GM11168 (cell line): ENCODE measurements around the gene MOXD1.
"Not testable (repeated sequence)": the region's sequence is repeated elsewhere in the genome, so short reads cannot be mapped to it uniquely, and the experiment has no call there.

Experiments used
- in situ Hi-C: fragments of 300-500 bp; cut with MboI; formaldehyde crosslinking; loops from one replicate; pipeline ENCODE4 v1.12.0; 2022; ENCODE audit warnings: low sequenced_read_pairs; ENCODE audit not compliant: unreplicated experiment

Gene MOXD1

DNA sequence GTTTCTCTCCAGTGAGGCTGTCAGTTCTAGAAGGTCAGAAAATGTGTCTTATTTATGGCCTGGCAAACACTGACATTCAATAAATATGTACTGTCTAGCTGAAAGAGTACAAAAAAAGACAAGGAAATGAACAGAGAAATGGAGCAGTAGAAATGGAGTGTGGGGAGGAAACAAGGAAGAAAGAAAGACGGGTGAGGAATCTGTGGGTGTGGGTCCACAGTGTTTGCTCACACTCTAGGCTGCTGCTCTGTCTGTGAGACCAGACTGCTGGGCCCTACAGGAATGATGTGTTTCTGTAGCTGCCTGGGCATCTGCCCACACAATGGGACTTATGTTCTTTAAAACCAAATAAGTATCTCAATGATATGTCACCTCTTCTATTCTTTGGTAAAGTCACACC lies 114.2 kb downstream of the MOXD1 start:
- in situ Hi-C loops: loop anchor here (25.0 kb wide), 1 partner anchor 500 kb away; the partner anchor contains the start of gene SLC18B1

DNA sequence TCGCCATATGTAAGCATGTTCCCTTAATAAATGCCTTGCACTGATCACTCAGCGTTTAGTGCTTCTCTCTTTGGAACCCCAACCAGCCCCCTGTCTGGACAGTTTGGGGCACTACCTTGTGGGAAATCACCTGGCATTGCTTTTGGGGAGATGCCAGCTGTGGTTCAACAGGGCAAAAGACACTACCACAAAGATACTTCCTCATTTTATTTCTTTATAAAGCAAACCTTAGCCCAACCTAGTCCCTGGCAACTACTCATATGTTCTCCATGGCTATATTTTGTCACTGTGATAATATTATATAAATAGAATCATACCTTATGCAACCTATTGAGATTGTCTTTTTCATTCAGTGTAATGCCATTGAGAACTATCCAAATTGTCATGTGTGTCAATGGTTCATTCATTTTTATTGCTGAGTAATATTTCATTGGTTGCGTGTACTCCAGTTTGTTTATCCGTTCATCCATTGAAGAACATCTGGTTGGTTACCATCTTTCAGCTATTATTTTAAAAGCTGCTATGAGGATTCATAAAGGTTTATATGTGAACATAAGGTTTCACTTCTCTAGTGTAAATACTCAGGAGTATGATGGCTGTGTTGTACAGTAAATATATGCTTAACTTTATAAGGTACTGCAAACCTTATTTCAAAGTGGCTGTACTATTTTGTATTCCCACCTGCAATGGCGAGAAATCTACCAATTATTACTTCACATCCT lies 114.8 kb downstream of the MOXD1 start:
- in situ Hi-C loops: loop anchor here (25.0 kb wide), 1 partner anchor 501 kb away; the partner anchor contains the start of gene SLC18B1

GRCh38 chr6:132285004-132285780 lies 116.1 kb downstream of the MOXD1 start:
- in situ Hi-C loops: loop anchor here (25.0 kb wide), 1 partner anchor 502 kb away; the partner anchor contains the start of gene SLC18B1

DNA sequence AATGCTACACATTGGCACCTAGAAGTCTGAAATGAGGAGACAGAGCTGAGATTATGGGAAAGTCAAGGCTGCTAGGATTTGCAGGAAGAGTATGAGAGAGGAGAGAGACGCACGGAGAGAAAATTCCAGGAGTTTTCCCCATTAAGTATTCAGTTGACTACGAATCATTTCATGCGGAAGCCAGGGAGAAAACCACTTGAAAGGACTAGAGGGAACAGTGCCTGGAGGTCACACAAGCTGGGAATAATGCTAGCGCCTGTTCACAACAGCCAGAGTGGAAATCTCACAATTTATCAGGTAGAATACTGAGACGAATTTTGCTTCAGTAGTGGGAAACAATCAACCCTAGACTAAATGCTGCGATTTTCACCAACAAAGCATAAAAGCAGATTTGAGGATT lies 118.6 kb downstream of the MOXD1 start:
- in situ Hi-C loops: loop anchor here (25.0 kb wide), 1 partner anchor 505 kb away; the partner anchor contains the start of gene SLC18B1

DNA sequence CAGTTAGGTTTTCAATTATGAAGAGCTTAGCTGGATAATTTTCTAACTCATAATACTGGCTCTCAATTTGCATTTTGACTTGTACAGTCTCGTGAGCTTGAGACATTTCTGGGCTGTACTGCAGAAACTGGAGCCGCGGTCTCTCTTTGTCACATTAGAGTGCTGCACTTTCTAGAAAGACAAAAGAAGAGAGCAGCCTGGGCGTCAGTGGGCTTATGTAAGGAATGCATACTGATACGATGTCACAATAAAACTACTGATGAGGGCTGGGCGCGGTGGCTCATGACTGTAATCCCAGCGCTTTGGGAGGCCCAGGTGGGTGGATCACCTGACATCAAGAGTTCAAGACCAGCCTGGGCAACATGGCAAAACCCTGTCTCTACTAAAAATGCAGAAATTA lies 120.8 kb downstream of the MOXD1 start:
- in situ Hi-C loops: loop anchor here (25.0 kb wide), 1 partner anchor 507 kb away; the partner anchor contains the start of gene SLC18B1

DNA sequence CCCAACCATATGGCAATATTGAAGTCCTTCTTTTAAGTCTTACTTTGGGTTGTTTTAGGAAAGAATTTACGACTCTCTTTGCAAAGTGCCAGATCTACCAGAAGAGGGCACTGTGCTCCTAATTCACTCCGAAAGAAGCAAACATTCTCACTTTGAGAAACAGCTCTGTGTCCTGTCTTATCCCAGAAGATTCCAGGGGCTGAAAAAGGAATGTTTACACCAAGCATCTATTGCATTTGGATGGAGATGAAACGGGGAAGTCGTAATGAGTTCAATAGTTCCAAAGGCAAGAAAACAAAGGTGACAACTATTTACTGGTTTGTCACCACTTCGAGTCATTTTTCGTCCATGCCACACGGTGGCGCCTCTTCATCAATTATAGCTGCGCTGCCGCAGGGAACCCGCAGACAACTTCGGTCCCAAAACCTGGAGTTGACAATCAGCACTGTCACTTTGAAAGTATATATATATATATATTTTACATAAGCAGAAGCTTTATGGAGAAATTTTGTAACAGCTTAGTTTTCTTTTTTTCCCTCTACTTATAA lies 121.6 kb downstream of the MOXD1 start:
- in situ Hi-C loops: loop anchor here (10.0 to 25.0 kb wide), 2 partner anchors 205 to 508 kb away; partner anchors contain the start of gene SLC18B1

DNA sequence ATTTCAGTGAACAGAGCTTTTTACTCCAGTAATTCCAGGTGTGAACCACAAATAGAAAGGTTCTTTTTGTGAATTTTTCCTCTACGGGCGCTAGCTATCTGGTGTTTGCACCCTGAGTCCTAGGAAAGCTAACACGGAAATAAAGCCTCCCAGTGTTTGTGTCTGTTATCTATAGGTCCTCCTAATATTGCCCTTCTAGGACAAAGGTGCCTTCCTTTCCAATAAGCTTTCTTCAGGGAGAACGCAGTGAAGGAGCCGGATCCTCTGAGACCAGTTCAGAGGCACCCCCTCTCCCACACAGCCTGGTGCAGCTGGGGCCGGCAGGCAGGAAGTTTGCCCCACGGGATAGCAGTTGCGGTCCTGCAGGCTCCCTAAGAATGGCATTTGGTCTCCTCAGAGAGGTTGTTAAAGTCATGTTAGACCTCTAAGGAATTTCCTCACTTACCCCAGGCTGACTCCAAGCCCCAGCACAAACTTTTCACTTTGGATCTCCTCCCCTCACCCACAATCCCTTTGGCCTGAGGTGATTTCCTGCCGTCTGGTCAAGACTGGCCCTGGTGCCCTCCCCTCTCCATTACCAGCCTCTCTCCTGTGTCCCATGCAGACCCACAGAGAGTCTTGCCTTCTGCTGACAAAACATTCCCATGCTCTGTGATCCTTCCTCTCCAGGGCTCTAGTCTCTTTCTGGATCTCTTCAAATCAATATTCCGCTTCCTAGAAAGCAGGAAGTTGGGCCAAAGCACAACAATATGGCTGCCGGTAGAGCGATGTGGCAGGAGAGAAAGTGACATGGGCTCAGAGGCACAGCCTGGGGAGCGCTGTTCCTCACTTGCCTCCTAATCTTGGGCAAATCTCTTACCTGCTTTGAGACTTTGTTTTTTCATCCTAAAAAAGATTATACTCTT lies 126.0 kb downstream of the MOXD1 start:
- in situ Hi-C loops: loop anchor here (10.0 to 25.0 kb wide), 2 partner anchors 209 to 512 kb away; partner anchors contain the start of gene SLC18B1

DNA sequence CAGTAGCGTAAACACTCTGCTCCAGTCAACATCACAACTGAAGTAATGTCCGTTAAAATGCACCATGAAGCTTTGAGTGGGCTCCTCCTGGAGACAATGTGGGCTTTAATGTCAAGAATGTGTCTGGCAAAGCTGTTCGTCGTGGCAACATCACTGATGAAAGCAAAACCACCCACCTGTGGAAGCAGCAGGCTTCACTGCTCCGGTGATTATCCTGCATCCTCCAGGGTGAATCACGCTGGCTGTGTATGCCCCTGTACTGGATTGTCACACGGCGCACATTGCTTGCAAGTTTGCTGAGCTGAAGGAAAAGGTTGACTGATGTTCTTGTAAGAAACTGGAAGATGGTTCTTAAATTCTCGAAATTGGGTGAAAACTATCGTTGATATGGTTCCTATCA lies 128.5 kb downstream of the MOXD1 start:
- in situ Hi-C loops: loop anchor here (10.0 kb wide), 1 partner anchor 212 kb away; no protein-coding TSS in a partner anchor

GRCh38 chr6:132270726-132271402 lies 130.4 kb downstream of the MOXD1 start:
- in situ Hi-C loops: loop anchor here (10.0 kb wide), 1 partner anchor 214 kb away; no protein-coding TSS in a partner anchor

DNA sequence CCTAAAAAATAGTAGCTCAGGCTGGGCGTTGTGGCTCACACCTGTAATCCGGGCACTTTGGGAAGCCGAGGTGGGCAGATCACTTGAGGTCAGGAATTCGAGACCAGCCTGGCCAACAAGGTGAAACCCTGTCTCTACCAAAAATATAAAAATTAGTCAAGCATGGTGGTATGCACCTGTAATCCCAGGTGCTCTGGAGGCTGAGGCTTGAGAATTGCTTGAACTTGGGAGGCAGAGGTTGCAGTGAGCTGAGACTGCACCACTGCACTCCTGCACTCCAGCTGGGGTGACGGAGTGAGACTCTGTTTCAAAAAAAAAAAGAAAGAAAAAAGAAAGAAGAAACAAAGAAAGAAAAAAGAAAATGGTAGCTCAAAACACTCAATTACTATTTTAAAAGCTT lies 132.6 kb downstream of the MOXD1 start:
- in situ Hi-C loops: not testable (repeated sequence)

GRCh38 chr6:132268209-132268608 lies 133.1 kb downstream of the MOXD1 start:
- in situ Hi-C loops: no loop called here

- in situ Hi-C loops: no loop called here
These were observed 135.7 kb downstream of the MOXD1 start for GRCh38 chr6:132265451-132266097.

DNA sequence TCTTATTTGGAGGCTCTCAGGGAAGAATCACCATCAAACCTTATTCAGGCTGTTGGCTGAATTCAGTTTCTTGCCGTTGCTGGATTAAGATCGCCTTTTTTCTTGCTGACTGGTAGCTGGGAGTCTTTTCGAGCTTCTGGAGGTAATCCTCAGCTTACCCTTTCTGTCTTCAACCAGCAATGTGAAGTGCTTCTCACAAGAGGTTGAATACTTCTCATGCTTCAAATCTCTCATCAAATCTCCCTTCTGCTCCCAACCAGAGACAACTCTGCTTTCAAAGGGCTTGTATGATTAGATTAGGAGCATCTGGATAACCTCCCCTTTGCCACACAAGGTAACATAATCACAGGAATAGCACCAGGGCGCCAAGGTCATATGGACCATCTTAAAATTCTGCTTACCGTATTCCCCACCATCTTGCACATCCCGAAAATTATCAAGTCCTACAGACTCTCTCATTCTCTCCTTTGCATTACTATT lies 137.2 kb downstream of the MOXD1 start:
- in situ Hi-C loops: no loop called here

- in situ Hi-C loops: no loop called here
These were observed 139.9 kb downstream of the MOXD1 start for GRCh38 chr6:132261354-132261753.

GRCh38 chr6:132259070-132259469 lies 142.2 kb downstream of the MOXD1 start:
- in situ Hi-C loops: no loop called here

- in situ Hi-C loops: no loop called here
These were observed 143.7 kb downstream of the MOXD1 start for GRCh38 chr6:132257561-132257960.

GRCh38 chr6:132256457-132256856 lies 144.8 kb downstream of the MOXD1 start:
- in situ Hi-C loops: no loop called here

DNA sequence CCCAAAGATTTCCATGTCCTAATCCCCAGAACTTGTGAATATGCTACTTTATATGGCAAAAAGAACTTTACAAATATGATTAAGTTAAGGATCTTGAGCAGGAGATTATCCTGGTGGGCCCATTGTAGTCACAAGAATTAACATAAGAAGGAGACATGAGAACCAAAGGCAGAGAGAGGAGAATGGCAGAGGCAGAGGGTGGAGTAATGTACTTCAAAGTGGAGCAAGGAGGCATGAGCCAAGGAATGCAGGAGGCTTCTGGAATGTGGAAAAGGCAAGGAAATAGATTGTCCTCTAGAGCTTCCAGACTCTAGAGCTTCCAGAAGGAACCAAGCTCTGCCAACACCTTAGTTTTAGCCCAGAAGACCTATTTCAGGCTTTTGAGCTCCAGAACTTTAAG lies 147.4 kb downstream of the MOXD1 start:
- in situ Hi-C loops: no loop called here
